PC-3 (cell line): ENCODE data around the gene PGBD4. TPM values are rescaled to one million over a fixed set of nuclear protein-coding genes. Genes with fewer than 3 reads are reported as not detected.

Experiments used
- ATAC-seq: fragments of 200-7000 bp; cut with Tn5 transposase; 2 replicates; pipeline ENCODE4 v1.9.1; 2020; ENCODE audit warnings: mild to moderate bottlenecking, moderate library complexity
- BruUV-seq: library from RNA; stranded (reverse); fragments of 400-500 nt; replicated peaks from 2 replicates; lab custom pipeline; 2021; lab: Mats Ljungman, UMichigan
- CTCF ChIA-PET: fragments of 300-600 bp; sonication (Branson Sonifier 250); formaldehyde crosslinking; loops from one replicate; lab custom pipeline; 2022; ENCODE audit warnings: antibody characterized with exemption; lab: Charles Lee
- POLR2A ChIA-PET: fragments of 300-600 bp; sonication (Branson Sonifier 250); formaldehyde crosslinking; loops from one replicate; lab custom pipeline; 2022; ENCODE audit warnings: antibody characterized with exemption; ENCODE audit not compliant: unreplicated experiment; lab: Charles Lee
- DNase-seq: peaks from one replicate; pipeline ENCODE4 v3.0.0-alpha.2; 2015
- H2AFZ ChIP-seq: fragments of 300-600 bp; sonication (generic); 2 replicates; pipeline ENCODE4 v1.6.0; 2016; ENCODE audit warnings: antibody characterized with exemption, low read length
- H3F3A ChIP-seq: fragments of 300-600 bp; sonication (generic); one replicate; pipeline ENCODE4 v1.6.0; 2017; ENCODE audit warnings: antibody characterized with exemption, low read length, control low read depth, mild to moderate bottlenecking; ENCODE audit not compliant: unreplicated experiment
- H3K27ac ChIP-seq: fragments of 300-600 bp; sonication (generic); 2 replicates; pipeline ENCODE4 v1.5.1; 2016; ENCODE audit warnings: mild to moderate bottlenecking, low read length
- H3K27me3 ChIP-seq: fragments of 300-600 bp; sonication (generic); 2 replicates; pipeline ENCODE4 v1.6.1; 2016; ENCODE audit warnings: low read length, mixed read lengths
- H3K36me3 ChIP-seq: fragments of 300-600 bp; sonication (generic); 2 replicates; pipeline ENCODE4 v1.6.1; 2016; ENCODE audit warnings: low read depth, mixed run types, low read length, mixed read lengths
- H3K4me1 ChIP-seq: fragments of 300-600 bp; sonication (generic); 2 replicates; pipeline ENCODE4 v1.5.1; 2016; ENCODE audit warnings: low read length; ENCODE audit not compliant: insufficient read depth
- H3K4me2 ChIP-seq: fragments of 300-600 bp; sonication (generic); 2 replicates; pipeline ENCODE4 v1.6.0; 2016; ENCODE audit warnings: low read length
- H3K4me3 ChIP-seq: fragments of 300-600 bp; sonication (generic); 2 replicates; pipeline ENCODE4 v1.5.1; 2016; ENCODE audit warnings: mild to moderate bottlenecking, low read length, mixed read lengths
- H3K79me2 ChIP-seq: fragments of 300-600 bp; sonication (generic); 2 replicates; pipeline ENCODE4 v1.6.1; 2017; ENCODE audit warnings: low read length, mixed read lengths
- H3K9ac ChIP-seq: fragments of 300-600 bp; sonication (generic); 2 replicates; pipeline ENCODE4 v1.6.0; 2016; ENCODE audit warnings: mild to moderate bottlenecking, low read length
- H3K9me2 ChIP-seq: fragments of 300-600 bp; sonication (generic); replicated peaks from 2 replicates; pipeline ENCODE4 v1.6.1; 2016; ENCODE audit warnings: mixed run types, low read length, mixed read lengths
- H3K9me3 ChIP-seq: fragments of 300-600 bp; sonication (generic); 2 replicates; pipeline ENCODE4 v1.6.1; 2016; ENCODE audit warnings: low read length, mixed read lengths
- H4K20me1 ChIP-seq: fragments of 300-600 bp; sonication (generic); 2 replicates; pipeline ENCODE4 v1.6.1; 2016; ENCODE audit warnings: low read length, mixed read lengths
- EZH2 ChIP-seq: fragments of 300-600 bp; sonication (generic); IDR thresholded peaks from one replicate; pipeline ENCODE4 v1.6.1; 2017; ENCODE audit warnings: antibody characterized with exemption, mild to moderate bottlenecking, low read length; ENCODE audit not compliant: unreplicated experiment
- EZH2phosphoT487 ChIP-seq: fragments of 300-600 bp; sonication (generic); IDR thresholded peaks from 2 replicates; pipeline ENCODE4 v1.6.1; 2018; ENCODE audit warnings: mild to moderate bottlenecking, antibody characterized with exemption, low read length, borderline replicate concordance
- intact Hi-C: fragments of 100-400 bp; cut with micrococcal nuclease; formaldehyde crosslinking; loops from 2 replicates; pipeline ENCODE4 v1.9.0; 2023
- total RNA-seq: library from RNA; depleted of rRNA; stranded (reverse); fragments of >200 nt; gene quantifications from 2 replicates; pipeline ENCODE4 v1.2.3, GENCODE V29; 2014
- TF ChIP-seq, protein P1 (sequence below): fragments of 300-600 bp; sonication (generic); conservative IDR thresholded peaks from 2 replicates; pipeline ENCODE4 v1.5.1; 2017; ENCODE audit warnings: antibody characterized with exemption, low read depth, mild to moderate bottlenecking, low read length

Gene PGBD4
- total RNA-seq, 1 experiment from 2014 or later = 2.6 TPM

DNA sequence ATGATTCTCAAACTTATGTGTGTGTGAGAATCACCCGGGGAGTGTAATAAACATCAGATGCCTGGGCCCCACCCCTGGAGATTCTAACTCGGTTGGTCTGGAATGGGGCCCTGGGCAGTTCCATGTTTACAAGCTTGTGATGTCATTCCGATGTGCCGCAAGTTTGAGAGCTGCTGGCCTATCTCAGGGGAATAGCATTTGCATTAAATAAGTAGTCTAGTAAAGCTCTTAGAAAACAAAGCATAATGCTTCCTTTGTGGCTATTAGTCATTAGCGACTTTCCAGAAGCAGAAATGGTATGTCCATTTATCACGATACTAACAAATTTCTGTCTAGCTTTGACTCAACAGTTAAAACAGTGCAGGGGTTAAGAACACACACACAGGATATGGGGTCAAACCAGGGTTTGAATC lies 20.9 kb downstream of the PGBD4 start:
- Histone ChIP-seq H3K4me1 (peaks cover 26% of the 10 kb centered on the region), H3K4me3 (no peak overlapping the region), H3K79me2 (no peaks in the 10 kb centered on the region), H3K9me2 (no peaks in the 10 kb centered on the region), H3K27me3 (no peaks in the 10 kb centered on the region), H3K36me3 (no peaks in the 10 kb centered on the region), H3K9ac (peak overlapping the region; percentile 54), H3K27ac (peak overlapping the region; percentile 88), H3F3A (no peaks in the 10 kb centered on the region), H4K20me1 (no peaks in the 10 kb centered on the region), H3K9me3 (no peaks in the 10 kb centered on the region), H3K4me2 (peak overlapping the region; percentile 45), H2AFZ (0 out of 2 replicates have a peak overlapping the region, but pooled peaks have one; percentile 5)
- ATAC-seq (peak; percentile 87), DNase-seq (peak; percentile 91)
- intact Hi-C loops = loop anchor here (5.0 kb wide), 1 partner anchor 55 kb away; no protein-coding TSS in a partner anchor
- BruUV-seq = no TSS peak
- POLR2A ChIA-PET = interaction anchor here (0.6 to 1.4 kb wide), 5 partner anchors 13 to 244 kb away, joined by 3 to 11 read pairs (median 6); partner anchors contain the start of genes KATNBL1 and LPCAT4
- TF ChIP-seq EZH2 (no peak), EZH2phosphoT487 (no peak)
- TF ChIP-seq, protein P1, sequence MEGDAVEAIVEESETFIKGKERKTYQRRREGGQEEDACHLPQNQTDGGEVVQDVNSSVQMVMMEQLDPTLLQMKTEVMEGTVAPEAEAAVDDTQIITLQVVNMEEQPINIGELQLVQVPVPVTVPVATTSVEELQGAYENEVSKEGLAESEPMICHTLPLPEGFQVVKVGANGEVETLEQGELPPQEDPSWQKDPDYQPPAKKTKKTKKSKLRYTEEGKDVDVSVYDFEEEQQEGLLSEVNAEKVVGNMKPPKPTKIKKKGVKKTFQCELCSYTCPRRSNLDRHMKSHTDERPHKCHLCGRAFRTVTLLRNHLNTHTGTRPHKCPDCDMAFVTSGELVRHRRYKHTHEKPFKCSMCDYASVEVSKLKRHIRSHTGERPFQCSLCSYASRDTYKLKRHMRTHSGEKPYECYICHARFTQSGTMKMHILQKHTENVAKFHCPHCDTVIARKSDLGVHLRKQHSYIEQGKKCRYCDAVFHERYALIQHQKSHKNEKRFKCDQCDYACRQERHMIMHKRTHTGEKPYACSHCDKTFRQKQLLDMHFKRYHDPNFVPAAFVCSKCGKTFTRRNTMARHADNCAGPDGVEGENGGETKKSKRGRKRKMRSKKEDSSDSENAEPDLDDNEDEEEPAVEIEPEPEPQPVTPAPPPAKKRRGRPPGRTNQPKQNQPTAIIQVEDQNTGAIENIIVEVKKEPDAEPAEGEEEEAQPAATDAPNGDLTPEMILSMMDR = no peak
- CTCF ChIA-PET = interaction anchor here (0.6 to 1.1 kb wide), 4 partner anchors 10 to 244 kb away, joined by 3 to 6 read pairs (median 3); partner anchors contain the start of genes KATNBL1 and LPCAT4

DNA sequence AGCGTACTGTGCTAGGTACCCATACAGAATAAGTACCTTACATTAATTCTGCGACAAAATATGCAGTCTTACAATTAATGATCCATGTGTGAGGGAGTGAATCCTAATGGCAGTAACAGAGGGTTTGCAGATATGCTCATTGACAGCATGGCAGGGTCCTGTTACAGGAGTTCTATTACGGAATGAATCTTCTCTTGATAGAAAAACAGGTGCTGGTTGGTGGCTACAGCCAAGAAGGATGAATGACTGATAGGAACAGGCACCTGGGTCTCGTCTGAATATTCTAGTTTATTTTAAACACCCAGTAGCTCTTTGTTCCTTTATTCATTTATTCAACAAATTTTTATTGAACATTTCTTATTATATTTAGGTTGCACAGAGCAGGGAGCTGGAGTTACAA lies 22.8 kb downstream of the PGBD4 start:
- TF ChIP-seq EZH2phosphoT487 = no peak
- Histone ChIP-seq H3K4me1 (peaks cover 21% of the 10 kb centered on the region), H3K79me2 (no peaks in the 10 kb centered on the region), H2AFZ (no peak overlapping the region), H3K4me3 (no peak overlapping the region), H3K9me3 (no peaks in the 10 kb centered on the region), H4K20me1 (no peaks in the 10 kb centered on the region), H3F3A (no peaks in the 10 kb centered on the region), H3K36me3 (no peaks in the 10 kb centered on the region), H3K27me3 (no peaks in the 10 kb centered on the region), H3K4me2 (no peak overlapping the region), H3K27ac (no peak overlapping the region), H3K9ac (no peak overlapping the region), H3K9me2 (no peaks in the 10 kb centered on the region)
- intact Hi-C loops = loop anchor here (5.0 kb wide), 1 partner anchor 53 kb away; no protein-coding TSS in a partner anchor
- POLR2A ChIA-PET = no interaction called here
- DNase-seq = no peak
- no peak for ATAC-seq
- no TSS peak for BruUV-seq
- CTCF ChIA-PET = no interaction called here

DNA sequence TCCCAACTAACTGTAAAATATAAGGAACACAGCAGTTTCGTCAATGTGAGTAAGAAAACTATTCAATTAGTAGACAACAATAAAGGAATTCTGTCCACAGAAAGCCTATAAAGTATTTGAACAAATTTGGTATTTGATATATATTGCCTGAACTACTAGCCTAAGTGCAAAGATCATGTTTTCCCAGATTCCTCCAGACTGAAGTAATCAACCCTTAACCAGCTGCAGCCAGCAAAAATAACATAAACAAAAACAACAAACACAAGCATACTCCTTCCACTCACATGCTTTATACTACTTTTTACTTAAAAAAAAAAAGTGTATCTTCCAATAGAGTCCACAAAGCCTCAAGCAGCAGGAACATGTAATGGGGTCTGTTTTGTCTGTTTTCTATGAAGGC lies 24.1 kb downstream of the PGBD4 start:
- H3K9me3 ChIP-seq = no peaks in the 10 kb centered on the region
- ATAC-seq = no peak
- no peak overlapping the region for H3K4me2 ChIP-seq
- no peak for TF ChIP-seq EZH2
- TF ChIP-seq, protein P1 = no peak
- no peak for TF ChIP-seq EZH2phosphoT487
- no peak for DNase-seq
- no peaks in the 10 kb centered on the region for H3K27me3 ChIP-seq
- H3K36me3 ChIP-seq = no peaks in the 10 kb centered on the region
- no peak overlapping the region for H3K9ac ChIP-seq
- H3K4me1 ChIP-seq = peaks cover 21% of the 10 kb centered on the region
- CTCF ChIA-PET = no interaction called here
- H3F3A ChIP-seq = no peaks in the 10 kb centered on the region
- POLR2A ChIA-PET = no interaction called here
- no peak overlapping the region for H3K4me3 ChIP-seq
- no peaks in the 10 kb centered on the region for H3K79me2 ChIP-seq
- no peak overlapping the region for H3K27ac ChIP-seq
- no peaks in the 10 kb centered on the region for H4K20me1 ChIP-seq
- intact Hi-C loops = no loop called here
- no peaks in the 10 kb centered on the region for H3K9me2 ChIP-seq
- no TSS peak for BruUV-seq
- H2AFZ ChIP-seq = no peak overlapping the region
